Activated naive CD4-positive, alpha-beta T cell treated with Interleukin-2 at 50 U/mL for 16 hours (primary cell): ENCODE data around the gene KIF13A.
"Not testable (repeated sequence)": the region's sequence is repeated elsewhere in the genome, so short reads cannot be mapped to it uniquely, and the experiment has no call there.

Experiments used
- DNase-seq: peaks from one replicate; pipeline ENCODE4 v3.0.0-alpha.2; 2020

KIF13A gene

DNA sequence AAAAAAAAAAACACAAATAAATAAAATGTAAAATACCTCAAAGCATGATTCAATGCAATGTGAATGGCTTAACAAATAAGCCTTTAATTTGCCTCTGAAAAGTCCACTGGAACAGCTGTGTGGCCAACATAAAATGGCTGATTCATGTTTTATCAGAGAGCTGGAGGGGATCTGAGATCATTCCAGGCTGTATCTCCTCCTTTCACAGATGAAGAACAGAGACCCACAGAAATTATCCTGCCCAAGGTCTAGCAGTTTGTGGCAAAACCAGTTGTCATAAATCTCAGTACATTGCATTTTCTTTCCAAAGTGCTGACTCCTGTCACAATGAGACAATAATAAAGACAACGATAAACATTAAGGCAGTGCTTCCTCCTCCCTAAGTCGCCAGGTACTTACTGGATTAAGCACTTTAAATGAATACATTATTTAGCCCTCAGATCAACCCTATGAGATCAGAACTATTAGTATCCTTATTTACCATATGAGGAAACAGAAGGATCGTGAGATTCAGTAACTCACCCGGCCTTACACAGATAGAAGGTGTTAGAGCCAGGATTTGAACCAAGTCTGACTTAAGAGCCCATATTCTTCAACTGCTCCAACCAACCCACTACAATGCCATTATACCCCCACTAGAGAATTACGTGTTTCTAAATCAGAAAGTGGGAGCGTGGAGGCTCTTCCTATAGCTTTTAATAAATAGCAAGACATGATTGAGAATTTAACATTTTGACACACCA, 118.3 kb downstream of the KIF13A start:
- no peak for DNase-seq

- no peak for DNase-seq
Measured at GRCh38 chr6:17867880-17868279, 119.6 kb downstream of the KIF13A start.

- no peak for DNase-seq
Measured at GRCh38 chr6:17866876-17867444, 120.5 kb downstream of the KIF13A start.

GRCh38 chr6:17865798-17866725, 121.4 kb downstream of the KIF13A start:
- DNase-seq = no peak

- no peak for DNase-seq
Measured at GRCh38 chr6:17865243-17865642, 122.2 kb downstream of the KIF13A start.

DNA sequence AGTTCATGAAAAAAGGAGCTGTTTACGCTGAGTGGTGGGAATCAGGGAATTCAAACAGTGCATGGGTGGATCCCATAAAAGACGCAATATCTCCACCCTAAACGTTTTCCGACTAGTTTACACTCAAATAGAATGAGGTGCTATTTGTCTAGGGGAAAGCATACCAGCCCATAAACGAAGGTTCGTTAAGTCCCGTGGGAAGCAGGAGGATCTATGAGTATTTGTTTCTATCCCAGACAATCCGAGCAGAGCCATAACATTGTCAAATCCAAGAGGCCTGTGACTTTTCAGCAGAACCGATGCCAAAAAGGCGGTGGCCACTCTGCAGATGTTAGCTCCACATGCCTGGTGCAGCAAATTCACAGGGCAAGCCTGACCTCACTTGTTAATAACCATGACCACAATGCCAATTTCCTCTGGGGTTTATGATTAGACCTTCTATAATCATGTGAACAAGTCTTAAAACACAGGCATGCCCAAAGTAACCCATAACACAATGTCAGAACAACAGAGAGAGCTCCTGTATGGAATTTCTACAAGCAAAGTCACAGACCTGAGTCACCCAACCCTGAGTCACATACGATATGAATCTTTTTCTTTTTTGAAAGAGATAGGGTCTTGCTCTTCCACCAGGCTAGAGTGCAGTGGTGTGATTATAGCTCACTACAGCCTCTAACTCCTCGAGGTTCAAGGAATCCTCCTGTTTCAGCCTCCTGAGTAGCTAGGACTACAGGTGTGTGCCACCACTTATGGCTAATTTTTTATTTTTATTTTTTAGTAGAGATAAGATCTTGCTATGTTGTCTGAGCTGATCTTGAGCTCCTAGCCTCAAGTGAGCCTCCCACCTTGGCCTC, 123.3 kb downstream of the KIF13A start:
- DNase-seq = no peak

DNA sequence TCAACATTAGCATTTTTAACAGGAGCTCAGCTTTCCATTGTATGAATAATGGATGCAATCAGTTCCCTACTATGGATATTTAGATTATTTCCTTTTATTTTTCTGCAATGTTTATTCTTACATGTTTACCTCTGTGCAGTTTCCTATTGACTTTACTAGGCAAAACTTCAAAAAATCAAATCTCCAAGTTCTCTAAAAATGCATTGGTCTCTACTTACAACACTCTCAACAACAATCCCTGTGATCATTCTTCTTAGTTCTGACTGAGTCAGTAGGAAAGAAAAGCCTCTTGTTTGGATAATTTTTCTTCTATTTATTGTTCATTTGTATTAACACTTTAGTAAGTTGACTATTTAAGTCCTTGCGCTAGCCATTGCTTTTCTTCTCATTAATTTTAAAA, 126.1 kb downstream of the KIF13A start:
- no peak for DNase-seq

- DNase-seq = no peak
Measured at GRCh38 chr6:17859846-17860245, 127.6 kb downstream of the KIF13A start.

- DNase-seq = no peak
Measured at GRCh38 chr6:17858584-17858983, 128.9 kb downstream of the KIF13A start.

DNA sequence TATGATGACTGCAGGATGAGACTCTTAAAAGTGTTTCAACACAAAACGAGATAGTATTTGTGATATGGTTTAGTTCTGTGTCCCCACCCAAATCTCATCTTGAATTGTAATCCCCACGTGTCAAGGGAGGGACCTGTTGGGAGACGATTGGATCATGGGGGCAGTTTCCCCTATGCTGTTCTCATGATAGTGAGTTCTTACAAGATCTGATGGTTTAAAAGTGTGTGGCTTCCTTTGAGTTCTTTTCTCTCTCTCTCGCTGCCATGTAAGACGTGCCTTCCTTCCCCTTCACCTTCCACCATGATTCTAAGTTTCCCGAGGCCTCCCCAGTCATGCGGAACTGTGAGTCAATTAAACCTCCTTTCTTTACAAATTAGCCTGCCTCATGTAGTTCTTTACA, 130.2 kb downstream of the KIF13A start:
- DNase-seq = not testable (repeated sequence)

DNA sequence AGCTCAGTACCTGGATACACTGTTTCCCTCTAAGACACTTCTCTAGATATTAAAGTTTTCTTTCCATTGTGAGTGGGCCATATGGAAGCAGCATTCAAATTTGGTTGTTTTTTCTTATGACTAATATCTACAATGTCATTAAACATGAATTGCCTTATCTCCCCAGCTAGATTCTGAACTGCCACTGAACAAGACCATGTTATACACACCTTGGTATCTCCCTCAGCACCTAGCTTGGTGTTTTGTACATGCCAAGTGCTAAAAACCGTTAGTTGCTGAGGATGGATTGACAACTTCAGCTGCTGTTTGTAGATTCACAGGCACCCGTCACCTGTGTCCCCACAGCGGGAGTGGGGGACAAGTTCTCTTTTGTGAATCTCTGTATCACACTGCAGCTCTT, 131.1 kb downstream of the KIF13A start:
- no peak for DNase-seq

DNA sequence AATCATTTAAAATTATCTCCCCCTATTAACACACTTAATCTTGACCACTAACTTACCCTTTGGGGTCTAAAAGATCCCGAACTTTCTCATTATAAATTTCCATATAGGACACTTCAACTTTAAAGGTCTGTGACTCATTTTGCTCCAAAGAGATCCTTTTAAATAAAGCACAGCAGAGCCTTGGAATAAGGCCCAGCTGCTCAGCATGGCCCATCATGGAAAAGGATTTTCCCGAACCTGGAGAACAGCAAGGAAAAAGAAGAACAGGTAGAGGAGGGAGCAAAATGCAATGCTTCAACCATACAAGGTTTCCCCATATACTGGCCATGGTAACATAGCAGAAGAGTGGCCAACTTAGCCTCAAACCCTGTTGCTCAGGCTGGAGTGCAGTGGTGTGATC, 132.1 kb downstream of the KIF13A start:
- no peak for DNase-seq

GRCh38 chr6:17853533-17853932, 133.9 kb downstream of the KIF13A start:
- no peak for DNase-seq

DNA sequence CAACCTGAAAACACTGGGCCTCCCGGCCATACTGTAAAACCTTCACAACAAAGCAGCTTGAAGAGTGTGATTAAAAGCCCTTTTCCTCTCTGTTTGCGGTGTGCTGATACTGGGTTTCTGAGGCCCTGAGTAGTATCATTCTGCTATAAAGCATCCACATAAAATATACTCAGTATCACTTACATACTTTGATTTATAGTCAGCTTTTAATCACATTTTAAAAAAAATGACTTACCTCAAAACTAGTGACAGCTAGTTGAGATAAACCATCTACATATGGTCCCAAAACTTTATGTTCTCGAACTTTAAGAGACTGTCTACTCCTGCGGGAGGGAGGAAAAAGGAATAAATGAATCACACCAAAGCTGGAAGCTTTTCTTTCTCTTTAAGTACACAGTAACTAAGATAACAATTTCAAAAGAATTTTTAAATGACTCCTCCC, 135.7 kb downstream of the KIF13A start:
- DNase-seq = no peak

- DNase-seq = no peak
Measured at GRCh38 chr6:17851001-17851719, 136.3 kb downstream of the KIF13A start.

- DNase-seq = no peak
Measured at GRCh38 chr6:17850281-17850680, 137.2 kb downstream of the KIF13A start.

DNA sequence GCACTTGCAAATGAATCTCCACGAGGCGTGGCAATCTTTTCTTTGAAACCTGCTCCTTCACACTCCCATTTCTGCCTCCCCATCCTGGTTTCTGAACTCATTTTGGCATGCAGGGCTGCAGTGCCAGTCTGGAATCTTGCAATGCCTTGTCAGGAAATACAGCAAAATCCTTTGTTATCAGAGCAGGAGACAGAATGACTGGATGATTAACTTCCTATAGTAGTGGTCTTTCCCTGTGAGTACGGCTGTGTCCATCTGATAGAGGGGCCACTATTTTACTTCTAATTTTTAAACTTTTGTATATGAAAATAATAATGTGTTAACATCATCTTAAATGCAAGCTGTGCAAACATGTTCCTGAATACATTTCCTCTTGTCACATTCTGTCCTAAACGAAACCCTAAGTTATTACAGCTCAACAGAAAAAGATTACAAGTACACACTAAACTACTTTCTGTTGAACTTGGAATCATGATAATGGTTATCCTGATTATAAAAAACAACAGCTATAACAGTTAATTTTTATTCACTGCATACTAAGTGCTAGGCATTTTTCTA, 140.2 kb downstream of the KIF13A start:
- DNase-seq = no peak

DNA sequence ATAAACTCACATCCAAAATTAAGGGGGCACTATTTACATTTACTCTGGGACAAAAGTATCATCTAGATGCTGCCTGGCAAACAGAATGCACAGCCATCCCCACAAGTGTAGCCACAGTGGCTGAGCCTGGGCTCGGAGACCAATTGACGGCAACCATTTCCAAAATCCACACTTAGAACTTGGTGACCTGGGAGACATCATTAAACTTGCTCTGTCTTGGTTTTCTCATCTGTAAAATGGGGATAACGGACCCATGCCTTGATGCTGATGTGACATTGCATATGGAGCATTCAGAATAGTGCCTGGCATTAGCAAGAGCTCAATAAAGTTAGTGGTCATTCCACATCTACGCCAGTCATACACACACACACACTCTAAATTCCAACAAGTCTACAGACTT, 140.7 kb downstream of the KIF13A start:
- DNase-seq = no peak

GRCh38 chr6:17845598-17845997, 141.8 kb downstream of the KIF13A start:
- DNase-seq = no peak

- DNase-seq = not testable (repeated sequence)
Measured at GRCh38 chr6:17844967-17845366, 142.5 kb downstream of the KIF13A start.

- DNase-seq = no peak
Measured at GRCh38 chr6:17842934-17843821, 144.3 kb downstream of the KIF13A start.
